HG02840 (cell line): ENCODE results near the gene CWC22.
"Not testable (repeated sequence)": the region's sequence is repeated elsewhere in the genome, so short reads cannot be mapped to it uniquely, and the experiment has no call there.

ENCODE experiments used
- ATAC-seq: cut with Tn5 transposase; IDR thresholded peaks from one replicate; pipeline ENCODE4 v1.9.1; 2021; ENCODE audit warnings: mild to moderate bottlenecking, moderate library complexity, moderate number of reproducible peaks; ENCODE audit not compliant: unreplicated experiment, low FRiP score

The CWC22 gene

DNA sequence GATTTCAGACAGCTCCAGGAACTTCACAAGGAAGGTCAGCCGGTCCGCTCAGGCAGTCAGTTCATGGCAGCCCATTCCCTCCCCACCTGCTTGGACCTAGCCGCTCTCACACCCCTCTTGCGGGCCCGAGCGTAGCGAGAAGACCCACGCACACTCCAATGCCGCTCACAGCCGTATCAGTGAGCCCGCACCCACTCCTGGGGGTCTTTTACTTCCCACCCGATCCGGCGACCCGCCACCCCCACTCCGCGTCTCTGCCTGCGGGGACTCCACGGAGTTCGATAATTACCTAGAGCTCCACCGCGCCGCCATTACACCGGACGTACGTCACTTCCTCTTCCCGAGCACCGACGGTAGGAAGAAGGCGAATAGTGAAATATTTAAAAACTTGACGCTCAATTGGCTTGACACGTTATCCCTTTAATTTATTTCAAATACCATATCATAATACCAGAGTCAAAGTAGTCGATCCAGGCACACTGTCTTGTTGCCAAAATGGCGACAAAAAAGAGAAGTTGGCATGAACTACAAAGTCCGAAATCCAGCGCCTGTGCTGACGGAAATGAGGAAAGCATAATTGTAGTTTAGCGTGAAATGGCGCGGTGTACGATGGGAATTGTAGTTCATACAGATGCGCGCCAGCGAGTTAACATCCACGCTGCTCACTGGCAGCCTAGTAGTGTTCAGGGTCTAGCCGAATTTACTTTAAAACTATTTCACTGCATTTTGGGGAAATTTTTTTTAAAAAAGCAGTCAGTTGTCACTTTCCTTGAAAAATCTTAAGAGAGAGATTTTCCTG, at the start of gene CWC22:
Gene CWC22 (minus strand): TSS at position 517 of the 799 bp plus-strand sequence. CDS start 13,956 bp downstream, outside the sequence.
- ATAC-seq: peak; percentile 99

- ATAC-seq: no peak
Measured at GRCh38 chr2:180056367-180057118, 49.4 kb upstream of the CWC22 start.

GRCh38 chr2:180054576-180054975, 47.5 kb upstream of the CWC22 start:
- not testable (repeated sequence) for ATAC-seq

DNA sequence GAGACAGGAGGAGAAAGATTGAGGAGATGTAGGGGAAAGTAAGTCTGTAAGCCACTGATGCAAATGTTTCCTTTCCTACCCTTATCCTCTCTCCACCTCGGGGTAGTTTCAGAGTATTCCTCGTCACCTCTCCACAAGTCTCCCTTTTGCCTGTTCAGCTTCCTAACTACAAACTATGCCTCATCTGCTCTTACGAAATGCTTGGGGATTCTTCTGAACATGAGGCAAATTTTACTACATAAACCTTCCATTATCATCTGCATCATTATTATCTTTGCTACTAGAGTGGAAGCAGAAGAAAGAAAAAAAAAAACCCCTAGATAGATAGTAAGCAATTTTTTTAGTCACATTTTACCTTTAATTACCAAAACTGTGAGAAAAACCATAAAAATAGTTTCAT, 43.1 kb upstream of the CWC22 start:
- ATAC-seq: no peak

DNA sequence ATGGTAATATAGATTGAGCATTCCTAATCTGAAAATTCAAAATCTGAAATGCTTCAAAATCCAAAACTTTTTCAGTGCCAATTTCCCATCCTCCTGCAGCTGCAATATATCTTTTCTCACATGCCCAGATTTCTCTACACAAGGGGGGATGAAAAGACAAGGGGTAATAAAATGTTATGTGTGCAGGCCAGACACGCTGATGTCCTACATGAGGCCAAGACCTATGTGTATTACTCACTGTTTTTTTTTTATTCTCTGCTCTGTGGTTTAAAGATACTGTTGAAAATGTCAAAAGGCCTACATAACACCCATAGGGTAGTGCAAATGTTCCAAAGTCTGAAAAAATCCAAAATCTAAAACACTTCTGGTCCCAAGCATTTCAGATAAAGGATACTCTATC, 41.2 kb upstream of the CWC22 start:
- ATAC-seq: no peak

DNA sequence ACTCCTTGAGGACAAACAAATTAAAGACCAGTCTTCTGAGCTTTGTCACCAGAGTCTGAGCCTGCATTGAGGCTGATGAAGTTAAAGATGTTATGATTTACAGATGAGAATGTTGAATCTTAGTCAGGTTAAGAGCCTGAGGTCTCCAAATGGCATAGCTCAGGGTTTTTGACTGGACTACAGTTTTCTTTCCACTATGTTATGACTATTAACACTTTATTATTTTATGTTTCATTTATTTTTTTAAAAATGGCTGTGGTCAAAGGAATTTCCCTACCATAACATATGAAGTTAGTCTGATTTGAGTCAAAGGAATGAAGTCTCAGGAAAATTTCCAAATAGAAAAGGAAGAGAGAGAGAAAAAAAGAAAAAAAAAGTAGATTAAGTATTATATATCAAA, 39.7 kb upstream of the CWC22 start:
- ATAC-seq: no peak

GRCh38 chr2:180046202-180046601, 39.1 kb upstream of the CWC22 start:
- ATAC-seq: no peak

DNA sequence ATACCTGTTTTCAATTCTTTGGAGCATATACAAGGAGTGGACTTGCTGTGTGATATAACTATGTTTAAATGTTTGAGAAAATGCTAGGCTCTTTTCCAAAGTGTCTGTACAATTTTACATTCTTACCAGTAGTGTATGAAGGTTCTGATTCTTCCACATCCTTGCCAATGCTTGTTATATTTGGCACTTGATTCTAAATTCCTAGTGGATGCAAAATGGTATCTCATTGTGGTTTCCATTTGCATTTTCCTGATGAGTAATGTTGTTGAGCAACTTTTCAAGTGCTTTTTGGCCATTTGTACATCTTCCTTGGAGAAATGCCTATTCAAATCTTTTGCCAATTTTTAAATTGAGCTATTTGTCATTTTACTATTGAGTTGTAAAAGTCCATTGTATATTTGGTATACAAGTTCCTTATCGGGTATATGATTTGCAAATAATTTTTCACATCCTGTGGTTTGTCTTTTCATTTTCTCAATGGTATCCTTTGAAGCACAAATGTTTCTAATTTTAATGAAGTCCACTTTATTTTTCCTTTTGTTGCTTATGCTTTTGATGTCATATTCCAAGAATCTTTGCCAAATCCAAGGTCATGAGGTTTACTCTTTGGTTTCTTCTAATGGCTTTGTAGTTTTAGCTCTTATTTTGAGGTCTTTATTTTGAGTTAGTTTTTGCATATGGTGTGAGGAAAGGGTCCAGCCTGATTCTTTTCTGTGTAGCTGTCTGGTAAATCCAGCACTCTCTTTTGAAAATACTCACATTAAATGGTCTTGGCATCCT, 33.2 kb upstream of the CWC22 start:
- no peak for ATAC-seq

DNA sequence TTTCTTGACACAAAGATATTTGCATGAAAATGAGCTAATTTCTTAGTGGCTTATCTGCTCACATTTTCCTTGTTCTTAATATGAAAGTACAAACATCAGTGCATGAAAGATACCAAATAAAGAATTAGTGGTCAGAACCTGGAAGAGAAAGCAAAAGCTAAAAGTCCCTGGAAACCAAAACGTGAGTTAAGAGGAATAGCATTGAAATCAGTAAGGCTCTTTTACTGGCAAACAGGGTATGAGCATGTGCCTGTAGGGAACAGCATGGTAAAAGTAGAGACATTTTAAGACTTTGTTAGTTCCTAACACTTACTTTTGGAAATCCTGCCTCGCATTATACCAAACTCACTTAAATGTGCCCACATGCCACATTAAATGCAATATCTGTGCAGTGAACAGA, 31.9 kb upstream of the CWC22 start:
- no peak for ATAC-seq

- no peak for ATAC-seq
Measured at GRCh38 chr2:180033993-180034894, 27.1 kb upstream of the CWC22 start.

- no peak for ATAC-seq
Measured at GRCh38 chr2:180029575-180029974, 22.5 kb upstream of the CWC22 start.

DNA sequence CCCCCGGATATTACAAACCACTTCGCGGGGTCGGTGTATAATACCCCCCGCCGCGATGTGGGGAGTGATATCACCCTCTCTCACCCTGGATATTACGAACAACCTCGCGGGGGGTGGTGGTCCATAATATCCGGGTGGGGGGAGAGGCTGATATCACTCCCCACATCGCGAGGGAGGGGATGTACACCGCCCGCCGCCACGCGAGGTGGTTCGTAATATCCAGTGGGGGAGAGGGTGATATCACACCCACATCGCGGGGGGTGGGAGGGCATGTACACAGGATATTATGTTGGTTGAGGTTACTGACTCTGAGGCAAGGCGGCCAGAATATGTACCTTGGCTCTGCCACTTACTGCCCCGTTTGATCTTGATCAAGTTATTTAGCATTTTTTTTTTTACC, 14.8 kb upstream of the CWC22 start:
- ATAC-seq: no peak

- ATAC-seq: no peak
Measured at GRCh38 chr2:180017784-180018183, 10.7 kb upstream of the CWC22 start.

DNA sequence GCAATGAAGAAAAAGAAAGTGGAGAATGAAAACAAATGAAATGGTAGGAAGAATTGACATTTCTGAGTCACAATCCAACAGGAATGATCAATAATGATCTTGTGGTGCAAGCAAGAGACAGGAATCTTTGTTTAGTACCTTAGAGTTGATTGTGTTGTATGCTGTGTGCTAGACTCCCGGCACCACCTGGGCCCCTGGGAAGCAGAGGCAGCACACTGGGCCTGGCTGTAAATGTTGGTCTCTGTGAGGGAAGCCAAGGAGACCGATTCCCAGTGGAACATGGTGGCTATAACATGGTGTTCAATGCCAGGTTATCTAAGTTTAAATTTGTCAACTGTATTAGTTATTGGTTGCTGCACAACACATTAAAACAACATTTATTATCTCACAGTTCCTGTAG, 9.8 kb upstream of the CWC22 start:
- ATAC-seq: no peak

DNA sequence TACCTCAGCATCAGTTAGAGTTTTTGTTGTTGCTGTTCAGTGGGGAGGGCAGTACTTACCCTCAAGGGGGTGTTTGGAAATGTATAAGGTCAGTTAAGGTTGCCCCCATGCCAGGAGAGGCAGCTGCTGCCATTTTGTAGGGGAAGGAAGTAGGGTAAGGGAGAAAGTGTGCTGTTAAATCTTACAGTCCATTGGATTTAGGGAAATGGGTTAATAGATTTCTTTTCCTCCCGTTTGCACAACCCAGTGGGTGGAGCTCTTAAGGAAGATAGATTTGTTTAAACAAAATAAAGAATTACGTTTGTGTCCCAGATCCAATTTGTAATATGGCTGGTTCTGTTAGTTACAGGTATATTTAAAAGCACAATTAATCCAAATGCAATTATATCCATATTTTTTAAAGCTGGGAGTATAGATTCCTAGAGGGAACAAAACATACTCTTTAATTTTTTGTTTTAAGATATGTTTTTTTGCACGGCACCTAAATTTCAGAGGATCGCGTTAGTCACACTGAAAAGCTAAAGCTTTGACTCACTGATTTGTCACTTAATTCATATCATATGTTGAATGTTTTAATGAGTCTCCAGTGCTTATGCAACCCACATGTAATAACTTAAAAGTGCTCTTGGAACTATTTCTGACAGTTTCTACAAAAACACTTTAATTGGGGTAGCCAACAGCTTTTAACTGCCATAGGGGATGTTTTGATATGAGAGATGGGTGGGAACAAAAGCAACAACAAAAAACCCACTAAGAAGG, 9.0 kb upstream of the CWC22 start:
- ATAC-seq: no peak

- no peak for ATAC-seq
Measured at GRCh38 chr2:180012523-180012922, 5.4 kb upstream of the CWC22 start.

- no peak for ATAC-seq
Measured at GRCh38 chr2:180010701-180011100, 3.6 kb upstream of the CWC22 start.

DNA sequence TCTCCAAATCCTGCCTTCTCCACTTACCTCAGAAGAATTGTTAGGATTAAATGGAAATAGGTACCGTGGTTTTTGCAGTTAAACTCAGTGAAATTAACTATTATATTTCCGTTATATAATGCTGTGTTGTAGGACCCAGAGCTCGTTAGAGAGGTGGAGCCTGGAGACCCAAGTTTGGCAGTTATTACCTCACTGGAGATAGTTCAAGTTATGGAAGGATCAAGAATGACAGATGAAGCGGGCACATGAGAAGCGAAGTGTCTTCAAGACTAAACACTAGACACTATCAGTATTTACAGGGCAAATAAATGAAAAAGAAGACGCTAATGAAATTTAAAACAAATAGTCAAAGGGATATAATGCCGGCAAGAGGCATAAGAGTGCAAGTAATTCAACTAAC, 866 bp downstream of the CWC22 start:
- ATAC-seq: no peak

DNA sequence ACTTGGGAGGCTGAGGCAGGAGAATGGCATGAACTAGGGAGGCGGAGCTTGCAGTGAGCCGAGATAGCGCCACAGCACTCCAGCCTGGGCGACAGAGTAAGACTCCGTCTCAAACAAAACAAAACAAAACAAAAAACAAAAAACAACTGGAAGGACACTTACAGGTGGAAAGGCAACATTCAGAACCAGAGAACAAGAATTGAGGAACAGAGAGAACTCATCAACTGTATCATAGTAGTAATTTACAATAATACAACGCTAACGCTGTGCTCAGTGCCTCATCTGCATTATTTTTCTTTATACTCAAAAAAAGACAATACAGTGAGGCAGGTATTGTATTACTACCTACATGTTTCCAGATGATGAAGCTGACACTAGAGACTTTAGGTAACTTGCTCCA, 1.6 kb downstream of the CWC22 start:
- not testable (repeated sequence) for ATAC-seq
